Measurements from ENCODE around the gene SLC35A4.

SLC35A4 gene

DNA sequence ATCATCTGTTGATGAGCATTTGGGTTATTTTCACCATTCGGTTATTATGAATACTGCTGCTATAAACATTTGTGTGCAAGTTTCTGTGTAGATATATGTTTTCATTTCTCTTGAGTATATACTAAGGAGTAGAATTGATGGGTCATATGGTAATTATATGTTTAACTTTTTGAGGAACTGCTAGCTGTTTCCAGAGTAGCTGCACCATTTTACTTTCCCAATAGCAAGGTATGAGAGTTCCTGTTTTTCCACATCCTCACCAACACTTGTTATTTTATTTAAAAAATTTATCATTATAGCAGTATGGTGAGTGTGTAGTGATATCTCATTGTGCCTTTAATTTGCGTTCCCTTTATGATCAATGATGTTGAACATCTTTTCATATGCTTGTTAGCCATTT is 39.1 kb downstream of the SLC35A4 start:
- no peak for DNase-seq (ENCODE audit: low spot score)
- TF ChIP-seq, protein P1, sequence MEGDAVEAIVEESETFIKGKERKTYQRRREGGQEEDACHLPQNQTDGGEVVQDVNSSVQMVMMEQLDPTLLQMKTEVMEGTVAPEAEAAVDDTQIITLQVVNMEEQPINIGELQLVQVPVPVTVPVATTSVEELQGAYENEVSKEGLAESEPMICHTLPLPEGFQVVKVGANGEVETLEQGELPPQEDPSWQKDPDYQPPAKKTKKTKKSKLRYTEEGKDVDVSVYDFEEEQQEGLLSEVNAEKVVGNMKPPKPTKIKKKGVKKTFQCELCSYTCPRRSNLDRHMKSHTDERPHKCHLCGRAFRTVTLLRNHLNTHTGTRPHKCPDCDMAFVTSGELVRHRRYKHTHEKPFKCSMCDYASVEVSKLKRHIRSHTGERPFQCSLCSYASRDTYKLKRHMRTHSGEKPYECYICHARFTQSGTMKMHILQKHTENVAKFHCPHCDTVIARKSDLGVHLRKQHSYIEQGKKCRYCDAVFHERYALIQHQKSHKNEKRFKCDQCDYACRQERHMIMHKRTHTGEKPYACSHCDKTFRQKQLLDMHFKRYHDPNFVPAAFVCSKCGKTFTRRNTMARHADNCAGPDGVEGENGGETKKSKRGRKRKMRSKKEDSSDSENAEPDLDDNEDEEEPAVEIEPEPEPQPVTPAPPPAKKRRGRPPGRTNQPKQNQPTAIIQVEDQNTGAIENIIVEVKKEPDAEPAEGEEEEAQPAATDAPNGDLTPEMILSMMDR (IDR thresholded peaks at IDR 0.05; ENCODE audit: extremely low read depth, insufficient read depth, missing control alignments), result no peak
- in situ Hi-C loops (cut with MboI; ENCODE audit: low pct_unique_long_range_greater_than_20kb, low sequenced_read_pairs, unreplicated experiment), result no loop called here

DNA sequence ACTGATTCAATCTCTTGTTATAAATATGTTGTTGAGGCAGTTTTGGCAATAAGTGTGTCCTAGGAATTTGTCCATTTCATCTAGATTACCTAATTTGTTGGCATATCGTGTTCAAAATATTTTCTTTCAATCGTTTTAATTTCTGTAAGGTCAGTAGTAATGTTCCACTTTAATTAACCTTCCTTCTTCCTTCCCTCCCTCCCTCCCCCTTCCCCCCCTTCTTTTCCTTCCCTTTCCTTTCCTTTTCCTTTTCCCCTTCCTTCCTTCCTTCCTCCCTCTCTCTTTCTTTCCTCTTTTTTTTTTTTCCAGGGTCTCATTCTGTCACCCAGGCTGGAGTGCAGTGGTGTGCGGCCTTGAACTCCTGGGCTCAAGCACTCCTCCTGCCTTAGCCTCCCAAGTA is 41.3 kb downstream of the SLC35A4 start:
- no peak for DNase-seq (ENCODE audit: low spot score)
- TF ChIP-seq, protein P1 (IDR thresholded peaks at IDR 0.05; ENCODE audit: extremely low read depth, insufficient read depth, missing control alignments), result no peak
- in situ Hi-C loops (cut with MboI; ENCODE audit: low pct_unique_long_range_greater_than_20kb, low sequenced_read_pairs, unreplicated experiment), result no loop called here

DNA sequence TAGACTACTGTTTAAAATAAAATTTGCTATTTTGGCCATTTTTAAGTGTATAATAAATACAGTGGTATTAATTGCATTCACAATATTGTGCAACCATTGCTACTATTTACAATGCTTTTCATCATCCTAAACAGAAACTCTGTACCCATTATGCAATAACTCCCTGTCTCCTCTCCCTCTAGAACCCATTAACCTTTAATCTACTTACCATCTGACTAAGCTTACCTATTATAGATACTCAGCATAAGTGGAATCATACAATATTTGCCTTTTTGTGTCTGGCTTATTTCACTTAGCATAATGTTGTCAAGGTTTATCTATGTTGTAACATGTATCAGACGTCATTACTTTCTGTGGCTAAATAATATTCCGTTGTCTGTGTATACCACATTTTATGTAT is 42.4 kb downstream of the SLC35A4 start:
- DNase-seq (ENCODE audit: low spot score), result no peak

DNA sequence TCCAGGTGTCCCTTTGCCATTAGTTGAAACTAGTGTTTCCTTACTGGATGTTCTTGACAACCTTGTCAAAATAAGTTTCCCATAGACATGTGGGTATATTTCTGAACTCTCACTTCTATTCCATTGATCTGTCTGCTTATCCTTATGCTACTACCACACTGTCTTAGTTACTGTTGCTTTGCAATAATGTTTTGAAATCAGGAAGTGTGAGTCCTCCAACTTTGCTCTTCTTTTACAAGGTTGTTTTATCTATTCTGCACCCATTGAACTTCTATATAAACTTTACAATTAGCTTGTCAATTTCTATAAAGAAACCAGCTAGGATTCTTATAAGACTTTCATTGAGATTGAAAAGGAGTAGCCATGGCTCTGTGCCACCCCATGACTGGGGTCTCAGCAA is 44.1 kb downstream of the SLC35A4 start:
- TF ChIP-seq, protein P1 (IDR thresholded peaks at IDR 0.05; ENCODE audit: extremely low read depth, insufficient read depth, missing control alignments), result no peak
- in situ Hi-C loops (cut with MboI; ENCODE audit: low pct_unique_long_range_greater_than_20kb, low sequenced_read_pairs, unreplicated experiment), result no loop called here
- no peak for DNase-seq (ENCODE audit: low spot score)

More for the DNA sequence above, 42.4 kb downstream of the SLC35A4 start:
- in situ Hi-C loops (cut with MboI; ENCODE audit: low pct_unique_long_range_greater_than_20kb, low sequenced_read_pairs, unreplicated experiment), result no loop called here
- TF ChIP-seq, protein P1 (IDR thresholded peaks at IDR 0.05; ENCODE audit: extremely low read depth, insufficient read depth, missing control alignments), result no peak

DNA sequence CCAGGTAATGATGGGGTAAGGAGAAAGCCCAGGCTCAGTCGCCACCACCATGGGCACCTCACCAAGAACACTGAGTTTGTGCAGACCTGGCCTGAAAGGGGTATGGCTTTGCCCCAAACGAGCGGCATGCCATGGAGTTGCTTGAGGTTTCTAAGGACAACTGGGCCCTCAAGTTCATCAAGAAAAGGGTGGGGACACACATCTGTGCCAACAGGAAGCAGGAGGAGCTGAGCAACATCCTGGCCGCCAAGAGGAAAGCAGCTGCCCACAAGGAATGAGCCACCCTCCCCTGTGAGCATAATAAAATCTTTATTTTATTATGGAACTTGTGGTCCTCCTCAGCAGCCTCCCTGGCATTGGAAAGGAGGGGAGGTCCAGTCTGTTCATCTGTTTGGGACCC is 44.5 kb downstream of the SLC35A4 start:
- DNase-seq (ENCODE audit: low spot score), result no peak
- in situ Hi-C loops (cut with MboI; ENCODE audit: low pct_unique_long_range_greater_than_20kb, low sequenced_read_pairs, unreplicated experiment), result no loop called here
- TF ChIP-seq, protein P1 (IDR thresholded peaks at IDR 0.05; ENCODE audit: extremely low read depth, insufficient read depth, missing control alignments), result no peak

DNA sequence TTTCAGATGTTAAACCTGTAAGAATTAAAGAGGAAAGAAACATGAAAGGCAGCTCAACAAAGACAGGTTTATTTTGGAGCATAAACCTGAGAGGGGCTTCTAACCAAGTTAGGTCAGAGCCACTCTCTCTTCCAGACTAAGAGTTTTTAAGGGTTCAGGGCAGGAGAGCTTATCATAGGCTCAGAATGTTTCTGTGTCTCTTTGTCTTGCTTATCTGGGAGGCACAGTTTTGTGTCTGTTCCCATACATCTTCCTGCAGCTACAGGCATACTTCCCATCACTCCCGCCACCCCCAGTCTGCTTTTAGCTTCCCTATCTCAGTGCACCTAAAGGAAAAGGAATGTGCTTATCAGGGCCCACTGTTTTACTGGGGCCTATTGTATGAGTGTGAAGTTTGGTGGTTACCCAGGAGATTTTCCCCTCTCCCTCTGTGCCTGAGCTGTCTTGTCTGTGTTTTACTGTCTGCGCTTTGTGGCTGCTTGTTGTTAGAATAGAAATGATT is 46.4 kb downstream of the SLC35A4 start:
- TF ChIP-seq, protein P1 (IDR thresholded peaks at IDR 0.05; ENCODE audit: extremely low read depth, insufficient read depth, missing control alignments), result no peak
- in situ Hi-C loops (cut with MboI; ENCODE audit: low pct_unique_long_range_greater_than_20kb, low sequenced_read_pairs, unreplicated experiment), result no loop called here
- DNase-seq (ENCODE audit: low spot score), result no peak

Data from GM13977 (cell line).